T-helper 2 cell treated with Interferon-gamma antibody and Interleukin-4, amounts not matched to agents 100 ng/mL and 5 ng/mL, for 36 hours (primary cell): ENCODE data around the gene HSBP1L1. TPM values are rescaled to one million over a fixed set of nuclear protein-coding genes. Genes with fewer than 3 reads are reported as not detected.

Experiments
- total RNA-seq: library from RNA; stranded (reverse); gene quantifications from 2 replicates; pipeline ENCODE4 v1.2.3, GENCODE V29; 2022

Gene HSBP1L1
- total RNA-seq, 1 donor from 2014 or later = 7.0 TPM

Other genes starting within 250 kb of the HSBP1L1 start
- gene KCNG2, start 166.7 kb upstream of the HSBP1L1 start, total RNA-seq = not detected in 2 replicates
- 34.9 and 37.8 TPM in 2 replicates for gene SLC66A2, start 13.0 kb upstream of the HSBP1L1 start, total RNA-seq
- gene TXNL4A, start 23.9 kb downstream of the HSBP1L1 start, total RNA-seq = 130 and 136 TPM in 2 replicates
- 28.7 and 31.0 TPM in 2 replicates for gene RBFA, start 69.8 kb downstream of the HSBP1L1 start, total RNA-seq
- gene ADNP2, start 144.6 kb downstream of the HSBP1L1 start, total RNA-seq = 27.1 and 28.6 TPM in 2 replicates